DND-41 (cell line): Measurements from ENCODE around the gene MOV10L1.

ENCODE experiments used
- CTCF ChIP-seq: IDR thresholded peaks from 2 replicates; pipeline ENCODE4 v1.5.1; 2012; ENCODE audit warnings: borderline replicate concordance, low read length, moderate library complexity, mild to moderate bottlenecking; ENCODE audit not compliant: poor library complexity, severe bottlenecking; ENCODE audit errors: extremely low read depth
- EZH2 ChIP-seq: IDR thresholded peaks from 3 replicates; pipeline ENCODE4 v1.6.1; 2012; ENCODE audit warnings: borderline replicate concordance, low read depth, mild to moderate bottlenecking, moderate library complexity, low read length, inconsistent platforms; ENCODE audit not compliant: severe bottlenecking

DNA sequence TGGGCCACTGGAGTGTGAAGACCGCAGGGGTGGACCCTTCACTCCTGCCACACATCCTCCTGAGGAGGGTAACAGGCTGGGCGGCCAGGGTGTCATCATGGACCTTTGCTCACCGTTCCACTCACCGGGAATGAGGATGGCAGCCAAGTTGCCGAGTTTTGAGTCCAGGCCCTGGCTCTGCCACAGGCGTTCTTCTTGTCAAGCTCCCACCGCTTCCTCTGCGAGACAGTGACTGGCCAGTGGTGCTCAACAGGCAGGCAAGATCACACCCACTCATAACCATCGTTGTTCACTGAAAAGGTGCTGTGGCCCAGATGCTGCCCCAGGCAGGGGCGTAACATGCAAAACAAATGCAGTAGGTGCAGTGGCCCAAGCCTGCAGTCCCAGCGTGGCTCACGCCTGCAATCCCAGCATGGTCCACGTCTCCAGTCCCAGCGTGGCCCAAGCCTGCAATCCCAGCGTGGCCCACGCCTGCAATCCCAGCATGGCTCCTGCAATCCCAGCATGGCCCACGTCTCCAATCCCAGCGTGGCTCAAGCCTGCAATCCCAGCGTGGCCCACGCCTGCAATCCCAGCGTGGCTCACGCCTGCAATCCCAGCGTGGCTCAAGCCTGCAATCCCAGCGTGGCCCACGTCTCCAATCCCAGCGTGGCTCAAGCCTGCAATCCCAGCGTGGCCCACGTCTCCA, 75.8 kb downstream of the MOV10L1 start:
- TF ChIP-seq CTCF (no peak), EZH2 (no peak)
